Stimulated activated CD8-positive, alpha-beta memory T cell treated with anti-CD3 and anti-CD28 coated beads, Interleukin-7, amount 100 ng/mL, for 24 hours (primary cell): ENCODE measurements around the gene PKD1.

Experiments
- DNase-seq: peaks from one replicate; pipeline ENCODE4 v3.0.0-alpha.2; 2020; ENCODE audit warnings: low read depth

PKD1 gene

DNA sequence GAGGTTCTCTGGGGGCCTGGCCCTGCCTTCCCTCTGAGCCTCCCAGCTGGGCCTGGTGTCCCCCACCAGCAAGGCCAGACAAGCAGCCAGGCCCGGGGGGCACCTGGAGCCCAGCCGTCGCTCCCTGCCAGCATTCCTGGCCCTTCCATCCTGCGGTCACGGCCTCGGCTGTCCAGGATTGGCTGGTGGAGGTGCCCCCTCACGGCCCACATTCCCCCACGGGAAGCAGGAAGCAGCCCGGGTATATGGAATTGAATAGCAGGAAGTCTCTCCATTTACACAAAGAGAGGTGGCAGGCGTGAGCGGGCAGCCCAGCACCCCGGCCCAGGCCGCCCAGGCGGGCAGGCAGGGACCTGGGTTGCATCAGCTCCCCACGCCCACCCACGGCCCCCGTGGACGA, 34.4 kb upstream of the PKD1 start:
- DNase-seq, result no peak

- DNase-seq, result no peak
These were observed 31.5 kb upstream of the PKD1 start for GRCh38 chr16:2167068-2167638.

DNA sequence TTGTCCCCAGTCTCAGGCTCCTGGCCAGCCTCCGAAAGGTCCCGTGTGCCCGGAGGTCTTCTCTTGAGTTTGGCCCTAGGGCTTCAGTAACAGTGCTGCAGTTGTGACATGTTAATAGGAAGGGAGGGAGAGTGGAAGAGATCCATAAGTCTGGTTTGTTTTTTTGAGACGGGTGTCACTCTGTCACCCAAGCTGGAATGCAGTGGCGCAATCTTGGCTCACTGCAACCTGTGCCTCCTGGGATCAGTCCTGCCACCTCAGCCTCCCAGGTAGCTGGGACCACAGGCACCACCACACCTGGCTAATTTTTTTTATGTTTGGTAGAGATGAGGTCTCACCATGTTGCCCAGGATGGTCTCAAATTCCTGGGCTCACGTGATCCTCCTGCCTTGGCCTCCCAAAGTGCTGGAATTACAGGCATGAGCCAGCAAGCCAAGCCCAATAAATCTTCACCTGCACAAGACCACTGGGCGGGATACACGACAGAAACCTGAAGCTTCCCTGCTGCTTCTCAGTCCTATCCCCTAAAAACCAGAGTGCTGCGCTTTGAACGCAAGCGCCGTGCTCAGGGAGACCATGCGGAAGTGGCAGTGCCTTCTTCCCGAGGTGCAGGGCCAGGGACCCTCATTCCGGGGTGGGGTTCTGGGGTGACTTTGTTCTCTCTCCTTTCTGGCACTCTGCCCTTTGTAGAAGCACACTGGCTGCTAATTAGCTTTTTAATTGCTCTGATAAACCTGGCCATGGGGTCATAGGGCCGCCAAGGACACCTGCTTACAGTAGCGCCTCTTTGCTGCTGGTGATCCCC, 30.8 kb upstream of the PKD1 start:
- no peak for DNase-seq

GRCh38 chr16:2165861-2166260, 30.2 kb upstream of the PKD1 start:
- no peak for DNase-seq

DNA sequence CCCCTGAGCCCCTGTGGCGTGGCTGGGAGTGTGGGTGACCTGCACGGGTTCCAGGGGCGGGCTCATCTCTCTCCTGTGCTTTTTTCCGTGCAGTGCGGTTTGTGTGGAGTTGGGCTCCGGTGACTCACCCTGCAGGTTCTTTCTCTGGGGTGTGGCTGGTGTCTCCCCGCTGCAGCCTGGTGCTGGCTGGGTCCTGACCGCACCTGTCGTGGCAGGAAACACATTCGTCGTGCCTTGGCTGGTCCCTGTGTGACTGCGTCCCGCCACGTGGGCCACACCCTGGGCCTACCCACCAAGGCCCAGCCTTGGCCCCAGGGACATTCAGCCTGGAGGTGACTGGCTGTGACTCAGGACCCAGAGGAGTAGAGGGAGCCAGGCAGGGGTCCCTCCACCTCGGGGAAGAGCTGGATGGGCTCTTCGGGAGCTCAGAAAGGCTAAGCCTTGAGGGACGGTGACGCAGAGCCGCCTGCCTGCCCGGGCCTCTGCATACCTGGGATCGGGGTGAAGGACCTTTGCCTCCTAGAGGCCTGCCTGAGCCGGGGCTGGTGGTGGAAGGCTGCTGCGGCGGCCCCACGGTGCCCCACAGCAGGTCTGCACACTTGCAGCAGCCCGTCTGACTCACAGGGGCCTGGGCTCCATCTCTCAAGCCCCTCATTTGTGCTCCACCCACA, 27.6 kb upstream of the PKD1 start:
- no peak for DNase-seq

- DNase-seq, result no peak
These were observed 27.0 kb upstream of the PKD1 start for GRCh38 chr16:2162676-2163118.

- DNase-seq, result no peak
These were observed 26.2 kb upstream of the PKD1 start for GRCh38 chr16:2161911-2162310.

DNA sequence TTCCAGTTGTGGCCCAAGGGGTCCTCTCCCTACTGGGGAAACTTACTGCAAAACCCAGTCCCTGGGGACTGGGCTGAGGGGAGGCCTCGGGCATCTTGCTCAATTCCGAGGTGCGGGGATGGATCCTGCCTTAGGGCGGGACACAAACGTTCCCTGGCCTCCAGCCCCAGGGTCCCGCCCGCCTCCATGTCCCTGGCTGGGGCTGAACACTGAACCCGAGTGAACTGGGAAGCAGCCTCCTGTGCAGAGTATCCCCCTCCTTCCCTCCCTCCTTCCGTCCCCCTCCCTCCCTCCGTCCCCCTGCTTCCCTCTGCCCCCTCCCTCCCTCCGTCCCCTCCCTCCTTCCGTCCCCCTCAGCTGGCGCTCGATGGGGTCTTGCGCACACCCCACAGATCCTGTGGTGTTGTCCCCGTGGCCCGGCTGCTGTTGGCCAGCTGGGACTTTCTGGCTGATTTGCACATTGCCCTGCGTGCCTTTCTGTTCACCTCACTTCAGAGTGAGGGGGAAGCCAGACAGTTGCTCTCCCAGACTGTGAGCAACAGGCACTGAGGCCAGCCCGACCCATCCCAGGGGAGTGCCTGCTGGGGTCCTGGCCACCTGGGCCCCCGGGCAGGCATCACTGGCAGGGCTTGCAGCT, 25.3 kb upstream of the PKD1 start:
- DNase-seq, result no peak

DNA sequence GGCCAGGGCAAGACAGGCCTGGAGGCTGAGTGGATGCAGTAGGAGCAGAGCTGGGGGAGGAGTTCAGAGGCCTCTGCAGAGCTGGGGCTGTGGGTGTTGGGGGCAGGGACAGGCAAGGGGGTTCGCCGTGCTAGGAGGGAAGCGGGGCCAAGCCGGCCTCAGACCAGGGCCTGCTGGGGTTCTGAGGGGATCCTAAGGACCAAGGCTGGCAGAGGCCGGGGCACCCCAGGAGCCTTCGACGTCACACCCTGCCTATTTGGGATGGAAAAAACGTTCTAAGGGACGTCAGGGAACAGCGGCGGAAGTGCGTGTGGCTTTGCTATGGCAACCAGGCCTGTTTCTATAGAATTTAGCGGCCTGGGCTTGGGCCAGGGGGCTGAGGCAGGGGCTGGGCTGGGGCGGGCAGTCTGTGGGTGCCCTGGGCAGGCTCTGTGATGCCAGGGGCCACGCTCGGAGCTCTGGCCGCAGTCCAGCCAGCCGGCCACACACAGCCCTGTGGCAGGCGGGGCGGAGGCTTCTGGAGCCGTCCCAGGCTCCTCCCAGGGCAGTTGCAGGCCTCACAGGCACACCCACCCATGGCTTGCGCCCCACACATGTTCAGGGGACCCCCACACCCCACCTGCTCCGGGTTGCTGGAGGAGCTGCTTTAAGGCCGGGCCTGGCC, 23.6 kb upstream of the PKD1 start:
- no peak for DNase-seq

GRCh38 chr16:2158262-2158638, 22.6 kb upstream of the PKD1 start:
- no peak for DNase-seq

DNA sequence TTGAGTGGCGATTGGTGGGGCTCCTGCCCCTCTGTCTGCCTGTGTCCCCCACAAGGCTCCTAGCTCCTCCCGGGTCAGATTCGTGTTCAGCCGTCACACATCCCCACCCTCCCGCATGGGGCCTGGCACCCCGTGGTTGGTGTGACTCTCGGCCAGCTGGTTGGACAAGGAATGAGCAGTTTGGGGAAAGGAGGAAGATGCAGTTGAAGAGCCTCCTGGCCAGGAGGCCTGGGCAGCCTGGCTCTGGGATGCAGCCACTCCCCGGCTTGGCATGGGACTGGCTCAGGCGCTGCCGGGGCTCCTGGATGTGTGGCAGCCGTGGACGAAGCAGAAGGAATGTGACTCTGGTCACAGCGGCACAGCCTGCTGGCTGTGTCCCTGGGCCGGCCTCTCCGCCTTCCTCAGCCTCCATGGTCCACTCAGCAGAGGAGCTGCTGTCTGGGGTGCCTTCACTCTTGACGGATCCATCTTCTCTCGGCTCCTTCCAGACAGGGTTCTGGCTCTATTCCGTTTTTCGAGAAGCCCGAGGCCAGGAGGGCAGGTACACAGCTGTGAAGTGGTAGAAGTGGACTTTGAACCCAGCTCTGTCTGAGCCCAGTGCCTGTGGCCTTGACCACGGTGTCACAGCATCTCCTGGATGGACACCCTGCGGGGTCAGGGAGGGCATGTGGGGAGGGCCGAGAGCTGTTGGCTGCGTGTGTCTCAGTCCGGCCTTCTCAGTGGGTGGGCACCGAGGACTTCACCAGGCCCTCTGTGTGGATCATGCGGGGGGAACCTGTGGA, 22.0 kb upstream of the PKD1 start:
- DNase-seq, result no peak

DNA sequence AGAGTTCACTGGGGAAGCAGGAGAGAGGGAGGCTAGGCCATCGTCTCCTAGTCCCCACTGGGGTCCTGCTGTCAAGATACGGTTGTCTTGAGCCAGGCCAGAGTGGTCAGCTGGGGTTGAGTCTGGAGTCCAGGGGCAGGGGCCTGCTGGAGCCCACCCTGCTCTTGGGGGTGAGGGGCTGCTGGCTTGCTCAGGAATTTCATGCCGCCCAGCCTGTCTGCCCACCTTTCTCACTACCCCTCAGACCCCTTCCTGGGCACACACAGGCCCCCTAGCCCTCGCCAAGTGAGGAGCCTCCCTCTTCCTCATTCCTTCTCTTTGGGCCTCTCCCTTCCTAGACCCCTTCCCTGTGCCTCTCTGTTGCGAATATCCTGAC, 21.1 kb upstream of the PKD1 start:
- no peak for DNase-seq

GRCh38 chr16:2155977-2156848, 20.5 kb upstream of the PKD1 start:
- DNase-seq, result no peak

DNA sequence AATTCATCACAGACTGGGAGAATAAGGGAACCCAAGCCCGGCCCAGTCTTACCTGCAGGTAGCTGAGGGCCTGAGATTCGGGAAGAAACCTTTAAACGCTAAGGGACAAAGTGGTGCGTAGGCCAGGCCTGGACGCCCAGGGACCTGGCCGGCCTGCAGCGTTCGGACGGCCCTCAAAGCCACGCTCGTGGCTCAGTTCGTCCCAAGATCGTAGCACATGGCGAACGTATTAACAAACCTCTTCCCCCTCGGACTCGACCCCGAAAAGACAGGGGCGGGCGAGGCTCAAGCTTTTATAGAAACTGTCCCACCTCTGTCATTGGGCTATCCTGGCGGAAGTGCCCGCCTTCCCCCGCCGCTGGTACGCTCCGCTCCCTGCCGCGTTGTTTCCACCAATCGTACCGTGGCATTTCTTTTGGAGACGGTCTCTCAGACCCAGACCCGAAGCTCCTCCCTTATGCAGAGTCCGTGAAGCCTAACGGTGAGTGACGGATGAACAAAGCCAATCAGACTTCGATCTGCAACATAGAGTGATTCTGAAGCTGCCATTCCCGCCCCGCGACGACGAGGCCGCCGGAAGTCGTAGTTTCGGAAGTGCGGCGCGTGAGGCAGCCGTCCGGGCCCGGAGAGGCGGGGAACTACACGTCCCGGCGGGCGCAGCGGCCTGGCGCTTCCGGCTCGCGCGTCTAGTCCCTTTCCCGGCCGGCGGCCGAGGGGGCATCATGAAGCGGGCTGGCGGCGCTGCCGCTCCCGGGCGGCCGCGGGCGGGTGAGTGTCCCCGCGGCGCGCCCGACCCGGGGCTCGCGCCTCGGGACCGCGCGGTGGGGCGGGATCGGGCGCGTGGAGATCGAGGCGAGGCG, 19.6 kb upstream of the PKD1 start, which contains the start of gene TRAF7:
Gene TRAF7 (plus strand): TSS at position 692 of the 860 bp plus-strand sequence. CDS start 8,139 bp downstream, outside the sequence.
- peak; percentile 91 for DNase-seq

DNA sequence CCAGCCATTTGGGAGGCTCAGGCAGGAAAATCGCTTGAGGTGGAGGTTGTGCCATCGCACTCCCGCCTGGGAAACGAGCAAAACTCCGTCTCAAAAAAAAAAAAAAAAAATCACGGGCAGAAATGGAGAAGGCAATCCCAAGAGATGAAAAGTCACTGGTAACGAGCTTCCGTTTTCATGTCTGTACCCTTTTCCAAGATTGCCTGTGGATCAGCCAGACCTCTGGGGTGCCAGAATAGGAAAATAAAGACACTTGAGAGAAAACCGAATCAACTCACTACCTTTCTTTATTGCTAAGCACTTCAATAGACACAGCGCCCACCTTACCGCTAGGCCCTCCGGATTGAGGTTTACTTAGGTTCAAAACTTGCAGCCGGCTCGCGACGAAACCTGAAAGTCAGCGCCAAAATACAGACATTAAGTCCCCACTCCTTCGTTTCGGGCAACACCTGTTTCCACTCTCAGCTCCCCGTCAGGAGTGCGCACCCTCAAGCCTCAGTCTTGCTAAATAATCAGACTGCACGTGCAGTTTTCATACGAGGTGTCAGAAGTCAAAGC, 18.9 kb upstream of the PKD1 start:
- DNase-seq, result no peak

- no peak for DNase-seq
These were observed 17.2 kb upstream of the PKD1 start for GRCh38 chr16:2152695-2153506.

- DNase-seq, result no peak
These were observed 15.7 kb upstream of the PKD1 start for GRCh38 chr16:2151188-2152091.
